Measurements from ENCODE around the gene CEP89. TPM values are rescaled to one million over a fixed set of nuclear protein-coding genes. Genes with fewer than 3 reads are reported as not detected.

CEP89 gene
- total RNA-seq, 4 donors from 2014 or later, result 18.5 to 24.7 (median 19.4) TPM

GRCh38 chr19:32908641-32909190, 63.0 kb downstream of the CEP89 start:
- Histone ChIP-seq H3K36me3 (peaks cover 6 to 10% of the 10 kb centered on the region in 2 donors), H3K4me3 (replicated peaks in 1 of 3) (no peak overlapping the region), H3K9me3 (no peaks in the 10 kb centered on the region), H3K27ac (no peak overlapping the region), H3K27me3 (no peaks in the 10 kb centered on the region), H3K4me1 (no peaks in the 10 kb centered on the region)
- 93 to 95% methylated on average over 7 of the region's 7 CpGs for WGBS, 2 donors
- no peak for TF ChIP-seq POLR2A (IDR thresholded peaks at IDR 0.05)
- TF ChIP-seq, protein P1, sequence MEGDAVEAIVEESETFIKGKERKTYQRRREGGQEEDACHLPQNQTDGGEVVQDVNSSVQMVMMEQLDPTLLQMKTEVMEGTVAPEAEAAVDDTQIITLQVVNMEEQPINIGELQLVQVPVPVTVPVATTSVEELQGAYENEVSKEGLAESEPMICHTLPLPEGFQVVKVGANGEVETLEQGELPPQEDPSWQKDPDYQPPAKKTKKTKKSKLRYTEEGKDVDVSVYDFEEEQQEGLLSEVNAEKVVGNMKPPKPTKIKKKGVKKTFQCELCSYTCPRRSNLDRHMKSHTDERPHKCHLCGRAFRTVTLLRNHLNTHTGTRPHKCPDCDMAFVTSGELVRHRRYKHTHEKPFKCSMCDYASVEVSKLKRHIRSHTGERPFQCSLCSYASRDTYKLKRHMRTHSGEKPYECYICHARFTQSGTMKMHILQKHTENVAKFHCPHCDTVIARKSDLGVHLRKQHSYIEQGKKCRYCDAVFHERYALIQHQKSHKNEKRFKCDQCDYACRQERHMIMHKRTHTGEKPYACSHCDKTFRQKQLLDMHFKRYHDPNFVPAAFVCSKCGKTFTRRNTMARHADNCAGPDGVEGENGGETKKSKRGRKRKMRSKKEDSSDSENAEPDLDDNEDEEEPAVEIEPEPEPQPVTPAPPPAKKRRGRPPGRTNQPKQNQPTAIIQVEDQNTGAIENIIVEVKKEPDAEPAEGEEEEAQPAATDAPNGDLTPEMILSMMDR (IDR thresholded peaks at IDR 0.05), result no peak
- intact Hi-C loops (cut with DNase I), result no loop called here
- DNase-seq, result no peak

GRCh38 chr19:32902448-32902847, 69.3 kb downstream of the CEP89 start:
- Histone ChIP-seq H3K27me3 (no peaks in the 10 kb centered on the region), H3K27ac (no peak overlapping the region), H3K9me3 (no peaks in the 10 kb centered on the region), H3K4me3 (replicated peaks in 1 of 3) (no peak overlapping the region), H3K36me3 (peaks cover 8 to 23% of the 10 kb centered on the region in 2 donors), H3K4me1 (no peaks in the 10 kb centered on the region)
- WGBS, 2 donors, result 85 to 88% methylated on average over 7 of the region's 7 CpGs
- DNase-seq, result no peak
- intact Hi-C loops (cut with DNase I), result no loop called here
- TF ChIP-seq, protein P1 (IDR thresholded peaks at IDR 0.05), result no peak
- no peak for TF ChIP-seq POLR2A (IDR thresholded peaks at IDR 0.05)

DNA sequence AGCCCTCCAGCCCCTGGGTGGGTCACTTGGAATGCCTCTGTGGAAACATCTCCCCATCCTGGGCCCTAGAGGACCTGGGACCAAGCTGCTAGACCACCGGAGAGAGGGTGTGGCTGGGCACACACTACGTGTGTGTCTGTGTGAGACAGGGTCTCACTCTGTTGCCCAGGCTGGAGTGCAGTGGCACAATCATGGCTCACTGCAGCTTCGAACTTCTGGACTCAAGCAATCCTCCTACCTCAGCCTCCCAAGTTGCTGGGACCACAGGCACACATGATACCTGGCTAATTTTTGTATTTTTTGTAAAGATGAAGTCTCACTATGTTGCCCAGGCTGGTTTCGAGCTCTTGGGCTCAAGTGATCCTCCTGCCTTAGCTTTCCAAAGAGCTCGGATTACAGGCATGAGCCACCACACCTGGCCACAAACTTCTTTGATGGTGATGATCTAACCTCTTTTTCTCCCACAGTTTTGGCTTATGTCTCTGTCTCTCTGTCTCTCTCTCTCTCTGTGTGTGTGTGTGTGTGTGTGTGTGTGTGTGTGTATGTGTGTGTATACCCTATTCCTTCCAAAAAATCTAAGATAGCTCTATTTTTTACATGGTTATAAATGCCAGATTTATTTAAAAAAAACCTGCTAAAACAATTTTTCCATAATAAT, 70.1 kb downstream of the CEP89 start:
- Histone ChIP-seq H3K4me1 (no peaks in the 10 kb centered on the region), H3K27me3 (no peaks in the 10 kb centered on the region), H3K4me3 (replicated peaks in 1 of 3) (no peak overlapping the region), H3K27ac (no peak overlapping the region), H3K36me3 (peaks cover 8 to 19% of the 10 kb centered on the region in 2 donors), H3K9me3 (no peaks in the 10 kb centered on the region)
- no peak for DNase-seq
- TF ChIP-seq, protein P1 (IDR thresholded peaks at IDR 0.05), result no peak
- no peak for TF ChIP-seq POLR2A (IDR thresholded peaks at IDR 0.05)
- WGBS, 2 donors, result 78 to 92% methylated on average over 5 of the region's 5 CpGs
- intact Hi-C loops (cut with DNase I), result no loop called here

DNA sequence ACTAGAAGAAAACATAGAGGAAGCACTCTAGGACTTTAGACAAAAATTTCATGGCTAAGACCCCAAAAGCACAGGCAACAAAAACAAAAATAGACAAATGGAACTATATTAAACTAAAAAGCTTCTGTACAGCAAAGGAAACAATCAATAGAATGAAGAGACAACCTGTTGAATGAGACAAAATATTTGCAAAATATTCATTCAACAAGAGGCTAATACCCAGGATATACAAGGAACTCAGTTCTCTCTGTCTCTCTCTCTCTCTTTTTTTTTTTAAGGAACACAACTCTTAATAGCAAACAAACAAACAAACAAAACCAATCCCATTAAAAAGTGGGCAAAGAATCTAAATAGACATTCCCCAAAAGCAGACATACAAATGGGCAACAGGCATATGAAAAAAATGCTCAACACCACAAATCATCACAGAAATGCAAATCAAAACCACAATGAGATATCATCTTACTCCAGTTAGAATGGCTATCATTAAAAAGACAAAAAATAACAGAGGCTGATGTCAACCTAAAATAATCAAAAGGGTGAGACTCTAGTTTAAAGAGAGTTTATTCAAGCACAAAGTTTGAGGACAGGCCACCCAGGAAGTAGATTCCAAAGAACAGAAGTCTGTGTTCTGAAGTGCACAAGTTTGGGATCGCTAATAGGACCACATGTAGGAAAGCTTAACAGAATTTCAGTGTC, 75.1 kb downstream of the CEP89 start:
- H3K4me1 ChIP-seq, result no peaks in the 10 kb centered on the region
- DNase-seq, result no peak
- no peaks in the 10 kb centered on the region for H3K27me3 ChIP-seq
- peak overlapping the region in 1 of 3 donors; percentile 57 for H3K27ac ChIP-seq
- no peak for TF ChIP-seq POLR2A (IDR thresholded peaks at IDR 0.05)
- TF ChIP-seq, protein P1 (IDR thresholded peaks at IDR 0.05), result no peak
- no peaks in the 10 kb centered on the region for H3K9me3 ChIP-seq
- WGBS, 2 donors, result 94 to 96% methylated on average over 1 of the region's 1 CpG
- peaks cover 8 to 19% of the 10 kb centered on the region in 2 donors for H3K36me3 ChIP-seq
- H3K4me3 ChIP-seq (replicated peaks in 1 of 3), result no peak overlapping the region
- intact Hi-C loops (cut with DNase I), result no loop called here

DNA sequence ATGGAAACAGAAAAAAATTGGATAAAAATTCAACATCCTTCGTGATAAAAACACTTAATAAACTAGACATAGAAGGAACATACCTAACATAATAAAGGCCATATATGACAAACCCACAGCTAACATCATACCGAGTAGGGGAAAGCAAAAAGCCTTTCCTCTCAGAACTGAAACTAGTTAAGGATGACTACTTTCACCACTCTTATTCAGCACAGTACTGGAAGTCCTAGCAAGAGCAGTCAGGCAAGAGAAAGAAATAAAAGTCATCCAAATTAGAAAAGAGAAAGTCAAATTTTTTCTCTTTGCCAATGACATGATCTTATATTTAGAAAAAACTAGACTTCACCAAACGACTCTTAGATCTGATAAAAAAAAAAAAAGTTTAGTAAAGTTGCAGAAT, 76.4 kb downstream of the CEP89 start:
- Histone ChIP-seq H3K4me3 (replicated peaks in 1 of 3) (no peak overlapping the region), H3K27me3 (no peaks in the 10 kb centered on the region), H3K4me1 (no peaks in the 10 kb centered on the region), H3K36me3 (peaks cover 8 to 19% of the 10 kb centered on the region in 2 donors), H3K27ac (peak overlapping the region in 1 of 3 donors; percentile 63), H3K9me3 (no peaks in the 10 kb centered on the region)
- intact Hi-C loops (cut with DNase I), result no loop called here
- DNase-seq, result no peak
- WGBS, 2 donors, result 57 to 59% methylated on average over 3 of the region's 3 CpGs
- no peak for TF ChIP-seq POLR2A (IDR thresholded peaks at IDR 0.05)
- TF ChIP-seq, protein P1 (IDR thresholded peaks at IDR 0.05), result peak in 1 of 6 experiments; percentile 12
